HG03066 (cell line): ENCODE measurements around the gene PEAK1.
"Not testable (repeated sequence)": the region's sequence is repeated elsewhere in the genome, so short reads cannot be mapped to it uniquely, and the experiment has no call there.

Experiments
- ATAC-seq: cut with Tn5 transposase; IDR thresholded peaks from one replicate; pipeline ENCODE4 v1.9.1; 2021; ENCODE audit warnings: low read depth; ENCODE audit not compliant: unreplicated experiment

Gene PEAK1

GRCh38 chr15:77187751-77188464 lies 232.0 kb downstream of the PEAK1 start:
- ATAC-seq: peak; percentile 46

GRCh38 chr15:77186594-77187011 lies 233.3 kb downstream of the PEAK1 start:
- ATAC-seq: no peak

GRCh38 chr15:77185242-77185785 lies 234.6 kb downstream of the PEAK1 start:
- ATAC-seq: no peak

GRCh38 chr15:77184352-77184751 lies 235.6 kb downstream of the PEAK1 start:
- ATAC-seq: not testable (repeated sequence)

GRCh38 chr15:77183066-77183465 lies 236.8 kb downstream of the PEAK1 start:
- no peak for ATAC-seq

- peak; percentile 55 for ATAC-seq
Measured at GRCh38 chr15:77181305-77182074, 238.4 kb downstream of the PEAK1 start.

- no peak for ATAC-seq
Measured at GRCh38 chr15:77180757-77181156, 239.1 kb downstream of the PEAK1 start.

GRCh38 chr15:77180270-77180669 lies 239.6 kb downstream of the PEAK1 start:
- ATAC-seq: no peak

- peak; percentile 74 for ATAC-seq
Measured at GRCh38 chr15:77179541-77179998, 240.3 kb downstream of the PEAK1 start.

GRCh38 chr15:77178411-77178810 lies 241.5 kb downstream of the PEAK1 start:
- ATAC-seq: no peak

- not testable (repeated sequence) for ATAC-seq
Measured at GRCh38 chr15:77176148-77176547, 243.8 kb downstream of the PEAK1 start.

- no peak for ATAC-seq
Measured at GRCh38 chr15:77173487-77173886, 246.4 kb downstream of the PEAK1 start.

GRCh38 chr15:77171221-77171967 lies 248.5 kb downstream of the PEAK1 start:
- no peak for ATAC-seq

- ATAC-seq: no peak
Measured at GRCh38 chr15:77168616-77169015, 251.3 kb downstream of the PEAK1 start.

- ATAC-seq: no peak
Measured at GRCh38 chr15:77168141-77168540, 251.8 kb downstream of the PEAK1 start.

- no peak for ATAC-seq
Measured at GRCh38 chr15:77167406-77167805, 252.5 kb downstream of the PEAK1 start.

- no peak for ATAC-seq
Measured at GRCh38 chr15:77163781-77164384, 256.0 kb downstream of the PEAK1 start.

GRCh38 chr15:77162872-77163633 lies 256.9 kb downstream of the PEAK1 start:
- ATAC-seq: no peak

- ATAC-seq: no peak
Measured at GRCh38 chr15:77160562-77161478, 259.1 kb downstream of the PEAK1 start.
